Hepatocyte (in vitro differentiated cells): Measurements from ENCODE around the gene ARL8B.

Experiments used
- CTCF ChIP-seq: fragments of 200-600 bp; sonication (generic); IDR thresholded peaks from 2 replicates; pipeline ENCODE4 v1.5.1; 2016; ENCODE audit warnings: antibody characterized with exemption, mild to moderate bottlenecking; ENCODE audit not compliant: poor library complexity
- EZH2 ChIP-seq: fragments of 200-600 bp; sonication (generic); IDR thresholded peaks from 2 replicates; pipeline ENCODE4 v1.6.1; 2016; ENCODE audit warnings: antibody characterized with exemption, mild to moderate bottlenecking, borderline replicate concordance

DNA sequence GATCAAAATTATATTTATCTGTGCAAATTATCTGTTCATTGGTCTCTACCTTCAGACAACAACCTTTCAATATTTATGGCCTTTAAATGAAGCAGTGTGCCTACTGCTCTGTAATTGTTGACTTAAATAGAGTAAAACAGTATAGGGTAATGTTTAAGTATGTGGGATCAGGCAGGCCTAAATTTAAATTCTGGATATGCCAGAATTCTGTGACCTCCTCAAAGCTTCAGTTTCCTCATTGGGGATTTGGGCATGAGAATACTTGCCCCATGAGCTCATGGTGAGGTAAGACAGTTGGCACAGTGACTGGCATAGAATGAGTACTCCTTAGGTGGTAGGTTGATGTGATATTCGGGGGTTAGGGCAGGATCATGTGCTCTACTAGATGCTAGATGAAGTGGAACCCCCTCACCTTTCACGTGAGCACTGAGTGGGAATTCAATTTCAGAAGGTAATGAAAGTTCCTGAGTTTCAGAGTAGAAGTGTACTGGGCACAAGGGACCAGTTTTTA, 14.9 kb downstream of the ARL8B start:
- TF ChIP-seq CTCF, result no peak
- no peak for TF ChIP-seq EZH2
